Measurements from ENCODE around the gene SCAF1. TPM values are rescaled to one million over a fixed set of nuclear protein-coding genes. Genes with fewer than 3 reads are reported as not detected.
A peak's percentile ranks its signal among the peaks of the same experiment; 100 is the strongest.

Gene SCAF1
- total RNA-seq, 1 donor from 2014 or later: 8.7 TPM

DNA sequence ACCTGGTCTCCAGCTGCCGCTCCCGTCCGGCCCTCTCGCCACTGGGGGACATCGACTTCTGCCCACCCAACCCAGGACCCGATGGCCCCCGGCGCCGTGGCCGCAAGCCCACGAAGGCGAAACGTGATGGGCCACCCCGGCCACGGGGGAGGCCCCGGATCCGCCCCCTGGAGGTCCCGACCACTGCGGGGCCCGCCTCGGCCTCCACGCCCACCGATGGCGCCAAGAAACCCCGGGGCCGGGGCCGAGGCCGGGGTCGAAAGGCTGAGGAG is 44.4 kb upstream of the SCAF1 start:
- Histone ChIP-seq H3K4me2 (no peak overlapping the region), H3K4me3 (no peak overlapping the region), H3K36me3 (no peaks in the 10 kb centered on the region), H3K27me3 (no peaks in the 10 kb centered on the region), H4K20me1 (ENCODE audit: low read depth) (peaks cover 86% of the 10 kb centered on the region), H3K27ac (no peak overlapping the region), H3K9me3 (ENCODE audit: low read depth) (no peaks in the 10 kb centered on the region), H3K4me1 (peaks cover 6% of the 10 kb centered on the region), H3K79me2 (ENCODE audit: low read depth) (peaks cover 92% of the 10 kb centered on the region), H2AFZ (replicated peaks) (no peak overlapping the region), H3F3A (ENCODE audit: low read depth) (peaks cover 13% of the 10 kb centered on the region), H3K9ac (no peak overlapping the region)
- no peak overlapping the region for H3K27ac Mint-ChIP-seq
- H3K4me3 Mint-ChIP-seq: no peak overlapping the region
- H3K9me3 Mint-ChIP-seq: no peaks in the 10 kb centered on the region
- H3K36me3 Mint-ChIP-seq: peaks cover 27% of the 10 kb centered on the region
- peaks cover 12% of the 10 kb centered on the region for H3K27me3 Mint-ChIP-seq (ENCODE audit: insufficient read depth, low read depth)
- H3K4me1 Mint-ChIP-seq: peaks cover 9% of the 10 kb centered on the region
- DNase-seq (ENCODE audit: low spot score): no peak
- TF ChIP-seq EZH2 (IDR thresholded peaks at IDR 0.05) (no peak), EZH2phosphoT487 (IDR thresholded peaks at IDR 0.05) (no peak)
- TF ChIP-seq, protein P1, sequence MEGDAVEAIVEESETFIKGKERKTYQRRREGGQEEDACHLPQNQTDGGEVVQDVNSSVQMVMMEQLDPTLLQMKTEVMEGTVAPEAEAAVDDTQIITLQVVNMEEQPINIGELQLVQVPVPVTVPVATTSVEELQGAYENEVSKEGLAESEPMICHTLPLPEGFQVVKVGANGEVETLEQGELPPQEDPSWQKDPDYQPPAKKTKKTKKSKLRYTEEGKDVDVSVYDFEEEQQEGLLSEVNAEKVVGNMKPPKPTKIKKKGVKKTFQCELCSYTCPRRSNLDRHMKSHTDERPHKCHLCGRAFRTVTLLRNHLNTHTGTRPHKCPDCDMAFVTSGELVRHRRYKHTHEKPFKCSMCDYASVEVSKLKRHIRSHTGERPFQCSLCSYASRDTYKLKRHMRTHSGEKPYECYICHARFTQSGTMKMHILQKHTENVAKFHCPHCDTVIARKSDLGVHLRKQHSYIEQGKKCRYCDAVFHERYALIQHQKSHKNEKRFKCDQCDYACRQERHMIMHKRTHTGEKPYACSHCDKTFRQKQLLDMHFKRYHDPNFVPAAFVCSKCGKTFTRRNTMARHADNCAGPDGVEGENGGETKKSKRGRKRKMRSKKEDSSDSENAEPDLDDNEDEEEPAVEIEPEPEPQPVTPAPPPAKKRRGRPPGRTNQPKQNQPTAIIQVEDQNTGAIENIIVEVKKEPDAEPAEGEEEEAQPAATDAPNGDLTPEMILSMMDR (IDR thresholded peaks at IDR 0.05): no peak

DNA sequence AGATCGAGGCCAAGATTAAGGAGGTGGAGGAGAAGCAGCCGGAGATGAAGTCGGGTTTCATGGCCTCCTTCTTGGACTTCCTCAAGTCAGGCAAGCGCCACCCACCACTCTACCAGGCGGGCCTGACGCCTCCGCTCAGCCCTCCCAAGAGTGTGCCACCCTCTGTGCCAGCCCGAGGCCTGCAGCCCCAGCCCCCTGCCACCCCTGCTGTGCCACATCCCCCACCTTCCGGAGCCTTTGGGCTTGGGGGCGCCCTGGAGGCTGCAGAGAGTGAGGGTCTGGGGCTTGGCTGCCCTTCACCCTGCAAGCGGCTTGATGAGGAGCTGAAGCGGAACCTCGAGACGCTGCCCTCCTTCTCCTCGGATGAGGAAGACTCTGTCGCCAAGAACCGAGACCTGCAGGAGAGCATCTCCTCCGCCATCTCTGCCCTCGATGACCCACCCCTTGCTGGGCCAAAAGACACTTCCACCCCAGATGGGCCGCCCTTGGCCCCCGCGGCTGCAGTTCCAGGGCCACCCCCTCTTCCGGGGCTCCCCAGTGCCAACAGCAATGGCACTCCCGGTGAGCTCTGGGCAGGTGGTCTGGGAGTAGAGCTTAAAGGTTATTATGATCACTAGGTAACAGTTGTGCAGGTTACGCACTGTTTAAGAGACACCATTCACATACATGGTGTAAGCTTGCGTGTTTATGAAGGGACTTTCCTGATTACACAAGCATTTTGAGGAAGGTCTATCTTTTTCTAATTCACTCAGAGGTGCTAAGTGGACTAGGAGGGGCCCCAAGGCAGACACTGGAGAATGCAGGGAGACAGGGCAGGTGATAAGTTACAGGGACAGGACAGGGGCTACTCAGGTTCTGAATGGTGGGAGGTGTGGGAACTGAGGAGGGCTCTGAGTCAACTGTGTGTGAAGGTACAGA is 42.4 kb upstream of the SCAF1 start:
- Histone ChIP-seq H3K27me3 (no peaks in the 10 kb centered on the region), H3F3A (ENCODE audit: low read depth) (no peaks in the 10 kb centered on the region), H3K9me3 (ENCODE audit: low read depth) (no peaks in the 10 kb centered on the region), H3K36me3 (no peaks in the 10 kb centered on the region), H3K4me2 (no peak overlapping the region), H3K27ac (no peak overlapping the region), H3K9ac (no peak overlapping the region), H3K79me2 (ENCODE audit: low read depth) (peaks cover 94% of the 10 kb centered on the region), H3K4me3 (no peak overlapping the region), H4K20me1 (ENCODE audit: low read depth) (peaks cover 89% of the 10 kb centered on the region), H3K4me1 (no peaks in the 10 kb centered on the region), H2AFZ (replicated peaks) (no peak overlapping the region)
- H3K27ac Mint-ChIP-seq: peak overlapping the region; percentile 60
- TF ChIP-seq EZH2phosphoT487 (IDR thresholded peaks at IDR 0.05) (no peak), EZH2 (IDR thresholded peaks at IDR 0.05) (no peak)
- TF ChIP-seq, protein P1 (IDR thresholded peaks at IDR 0.05): no peak
- peak overlapping the region; percentile 33 for H3K4me3 Mint-ChIP-seq
- peaks cover 12% of the 10 kb centered on the region for H3K27me3 Mint-ChIP-seq (ENCODE audit: insufficient read depth, low read depth)
- peaks cover 28% of the 10 kb centered on the region for H3K36me3 Mint-ChIP-seq
- H3K9me3 Mint-ChIP-seq: no peaks in the 10 kb centered on the region
- DNase-seq (ENCODE audit: low spot score): no peak
- H3K4me1 Mint-ChIP-seq: no peaks in the 10 kb centered on the region

DNA sequence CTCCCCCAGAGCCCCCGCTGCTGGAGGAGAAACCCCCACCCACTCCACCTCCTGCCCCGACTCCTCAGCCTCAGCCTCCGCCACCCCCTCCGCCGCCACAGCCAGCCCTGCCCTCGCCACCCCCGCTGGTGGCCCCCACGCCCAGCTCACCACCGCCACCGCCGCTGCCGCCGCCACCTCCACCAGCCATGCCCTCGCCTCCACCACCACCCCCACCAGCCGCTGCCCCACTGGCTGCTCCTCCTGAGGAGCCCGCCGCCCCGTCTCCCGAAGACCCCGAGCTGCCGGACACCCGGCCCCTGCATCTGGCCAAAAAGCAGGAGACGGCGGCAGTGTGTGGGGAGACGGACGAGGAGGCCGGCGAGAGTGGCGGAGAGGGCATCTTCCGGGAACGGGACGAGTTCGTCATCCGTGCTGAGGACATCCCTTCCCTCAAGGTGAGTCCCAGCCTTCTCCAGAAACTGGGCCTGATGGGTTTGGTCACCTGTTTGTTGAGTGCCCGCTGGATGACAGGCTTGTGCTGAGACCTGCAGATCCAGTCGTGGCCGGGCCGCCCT is 40.4 kb upstream of the SCAF1 start:
- Histone ChIP-seq H3K27me3 (no peaks in the 10 kb centered on the region), H3K4me3 (no peak overlapping the region), H2AFZ (replicated peaks) (no peak overlapping the region), H3K27ac (no peak overlapping the region), H3K79me2 (ENCODE audit: low read depth) (peaks cover 95% of the 10 kb centered on the region), H3K9ac (no peak overlapping the region), H3F3A (ENCODE audit: low read depth) (no peaks in the 10 kb centered on the region), H3K9me3 (ENCODE audit: low read depth) (no peaks in the 10 kb centered on the region), H3K4me1 (no peaks in the 10 kb centered on the region), H4K20me1 (ENCODE audit: low read depth) (peaks cover 89% of the 10 kb centered on the region), H3K36me3 (no peaks in the 10 kb centered on the region), H3K4me2 (no peak overlapping the region)
- Mint-ChIP-seq H3K4me3 (no peak overlapping the region), H3K36me3 (peaks cover 28% of the 10 kb centered on the region), H3K4me1 (no peaks in the 10 kb centered on the region), H3K27me3 (ENCODE audit: insufficient read depth, low read depth) (peaks cover 12% of the 10 kb centered on the region), H3K9me3 (no peaks in the 10 kb centered on the region), H3K27ac (no peak overlapping the region)
- TF ChIP-seq EZH2phosphoT487 (IDR thresholded peaks at IDR 0.05) (no peak), EZH2 (IDR thresholded peaks at IDR 0.05) (no peak)
- TF ChIP-seq, protein P1 (IDR thresholded peaks at IDR 0.05): no peak
- DNase-seq (ENCODE audit: low spot score): no peak

All from neural progenitor cell (in vitro differentiated cells).